ENCODE results near the gene CDK2.

CDK2 gene

GRCh38 chr12:55972042-55972441 is 5.4 kb downstream of the CDK2 start:
- TF ChIP-seq CTCF (IDR thresholded peaks at IDR 0.05; ENCODE audit: low read depth, low read length, missing control alignments), result no peak
- no peak for DNase-seq (ENCODE audit: extremely low read depth, low read depth)
- peak overlapping the region; percentile 49 for H3K4me3 ChIP-seq (replicated peaks; ENCODE audit: low read depth, low read length)

- TF ChIP-seq CTCF (IDR thresholded peaks at IDR 0.05; ENCODE audit: low read depth, low read length, missing control alignments), result no peak
- H3K4me3 ChIP-seq (replicated peaks; ENCODE audit: low read depth, low read length), result peak overlapping the region; percentile 49
- DNase-seq (ENCODE audit: extremely low read depth, low read depth), result no peak
These were observed 5.8 kb downstream of the CDK2 start for GRCh38 chr12:55972456-55972855.

- H3K4me3 ChIP-seq (replicated peaks; ENCODE audit: low read depth, low read length), result peak overlapping the region; percentile 49
- no peak for TF ChIP-seq CTCF (IDR thresholded peaks at IDR 0.05; ENCODE audit: low read depth, low read length, missing control alignments)
- no peak for DNase-seq (ENCODE audit: extremely low read depth, low read depth)
These were observed 6.4 kb downstream of the CDK2 start for GRCh38 chr12:55972911-55973598.

DNA sequence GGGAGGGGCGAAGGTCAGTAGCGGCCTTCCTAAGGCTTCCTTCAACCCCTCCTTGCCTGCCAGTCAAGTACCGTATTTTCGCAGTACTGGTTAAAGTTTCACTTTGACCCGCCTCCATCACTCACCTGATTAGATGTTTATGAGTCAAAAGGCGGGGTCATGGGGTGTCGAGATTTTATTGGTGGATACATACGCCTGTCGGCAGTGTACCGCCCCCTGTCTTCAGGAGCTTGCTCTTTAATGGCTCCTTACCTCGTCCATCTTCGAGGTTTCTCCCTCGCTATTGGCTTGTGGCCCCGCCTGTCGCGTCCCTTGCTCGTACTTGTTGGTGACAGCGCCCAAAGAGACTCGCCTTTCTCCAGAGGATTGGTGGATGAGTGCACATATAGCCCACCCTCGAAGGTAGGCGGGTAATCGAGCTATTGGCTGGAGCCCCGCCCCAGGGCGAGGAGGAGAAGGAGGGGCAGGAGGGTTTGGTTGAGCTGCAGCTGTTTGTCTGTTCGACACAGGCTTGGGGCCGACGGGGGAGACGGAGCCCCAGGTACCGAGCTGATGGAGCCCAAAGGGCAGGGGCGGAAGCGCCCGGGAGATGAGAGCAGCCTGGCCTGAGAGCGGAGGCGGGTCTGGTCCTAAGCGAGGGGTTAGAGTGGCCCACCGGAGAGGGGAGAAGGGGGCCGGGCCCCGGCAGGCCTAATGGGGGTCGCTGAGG is 7.1 kb downstream of the CDK2 start, which contains the start of gene RAB5B:
Gene RAB5B, plus strand, starts transcription at position 480 of the 709 bp plus-strand sequence. CDS start 12,883 bp downstream, outside the sequence.
- TF ChIP-seq CTCF (IDR thresholded peaks at IDR 0.05; ENCODE audit: low read depth, low read length, missing control alignments), result no peak
- peak within 1 kb of the TSS; percentile 81 for H3K4me3 ChIP-seq (replicated peaks; ENCODE audit: low read depth, low read length)
- peak; percentile 100 for DNase-seq (ENCODE audit: extremely low read depth, low read depth)

GRCh38 chr12:55974308-55974730 is 7.7 kb downstream of the CDK2 start:
- peak overlapping the region; percentile 81 for H3K4me3 ChIP-seq (replicated peaks; ENCODE audit: low read depth, low read length)
- no peak for DNase-seq (ENCODE audit: extremely low read depth, low read depth)
- no peak for TF ChIP-seq CTCF (IDR thresholded peaks at IDR 0.05; ENCODE audit: low read depth, low read length, missing control alignments)

- no peak for TF ChIP-seq CTCF (IDR thresholded peaks at IDR 0.05; ENCODE audit: low read depth, low read length, missing control alignments)
- H3K4me3 ChIP-seq (replicated peaks; ENCODE audit: low read depth, low read length), result no peak overlapping the region
- no peak for DNase-seq (ENCODE audit: extremely low read depth, low read depth)
These were observed 11.8 kb downstream of the CDK2 start for GRCh38 chr12:55978393-55978792.
